Measurements from ENCODE around the gene GPN2.

GPN2 gene

DNA sequence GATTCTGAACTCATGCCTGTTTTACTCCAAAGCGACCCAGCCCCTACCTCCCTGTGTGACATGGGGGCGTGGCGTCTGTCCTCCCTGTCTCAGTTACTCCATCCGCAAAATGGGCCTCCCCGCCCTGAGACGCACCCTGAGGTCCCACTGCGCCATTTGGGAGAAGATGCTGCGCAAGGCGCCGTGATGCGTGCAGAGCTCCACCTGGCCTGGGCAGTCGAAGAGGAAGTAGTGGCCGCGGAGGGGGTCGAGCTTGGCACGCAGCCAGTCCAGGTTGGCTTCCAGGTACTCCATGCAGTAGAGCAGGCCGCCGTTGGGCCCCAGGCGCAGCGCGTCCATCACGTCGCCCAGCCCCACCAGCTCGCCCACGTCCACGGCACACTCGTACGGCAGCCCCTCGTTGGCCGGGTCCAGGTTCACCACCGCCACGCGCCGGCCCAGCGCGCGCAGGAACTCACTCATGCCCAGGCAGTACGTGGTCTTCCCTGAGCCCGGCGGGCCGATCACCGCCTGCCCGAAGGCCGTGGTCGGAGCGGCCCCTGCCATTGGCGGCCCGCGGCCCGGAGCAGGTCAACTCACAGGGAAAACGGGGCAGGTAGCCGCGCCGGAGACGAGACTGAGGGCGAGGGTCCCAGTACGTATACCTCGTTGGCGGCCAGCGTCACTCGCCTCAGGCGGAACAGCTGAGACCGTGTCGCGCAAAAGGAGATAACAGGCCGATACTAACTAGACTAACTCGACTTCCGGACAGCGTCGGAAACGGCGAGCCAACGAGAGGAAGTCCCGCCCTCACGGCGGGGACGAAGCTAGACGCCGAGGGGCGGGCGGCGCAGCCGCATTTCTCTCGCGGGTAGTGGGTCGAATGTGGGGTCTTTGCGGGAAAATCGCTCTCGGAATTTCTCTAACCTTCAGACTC, at the start of gene GPN2:
GPN2 (minus strand) TSS at position 733 of the 916 bp plus-strand sequence; CDS start at position 546, 187 bp downstream.
- Histone ChIP-seq H3K36me3 (ENCODE audit: control insufficient read depth in 2 of 2, insufficient read depth in 1 of 2, low read length in 2 of 2) (peaks cover 21 to 83% of the 10 kb centered on the region in 2 experiments), H3K4me3 (ENCODE audit: low read depth, low read length) (peak within 1 kb of the TSS; percentile 74), H3K27ac (ENCODE audit: extremely low read depth, low read depth, low read length) (peak within 1 kb of the TSS; percentile 73), H3K4me1 (ENCODE audit: control insufficient read depth, insufficient read depth, low read length) (no peaks in the 10 kb centered on the region), H3K9me3 (ENCODE audit: control insufficient read depth, insufficient read depth, low read depth, low read length) (no peaks in the 10 kb centered on the region)
- ChIA-PET CTCF (interaction anchor here (0.5 to 1.5 kb wide), 6 partner anchors 10 to 780 kb away, joined by 3 to 5 read pairs (median 3); partner anchors contain the start of gene GPATCH3), POLR2A (interaction anchor here (0.6 to 3.1 kb wide), 23 partner anchors 8 to 1025 kb away, joined by 3 to 53 read pairs (median 4); partner anchors contain the start of genes GPATCH3, NUDC and TRNP1)
- peak; percentile 30; the same call in 1 of the 2 replicates for TF ChIP-seq ZNF692 (tag by site-specific recombination; IDR thresholded peaks at IDR 0.05)
- TF ChIP-seq ZNF184 (tag by site-specific recombination; IDR thresholded peaks at IDR 0.05), result no peak
- TF ChIP-seq ZSCAN18 (tag by site-specific recombination; IDR thresholded peaks at IDR 0.05), result no peak
- no peak for TF ChIP-seq ZNF624 (tag by site-specific recombination; IDR thresholded peaks at IDR 0.05)
- TF ChIP-seq ZNF830 (tag by site-specific recombination; IDR thresholded peaks at IDR 0.05; ENCODE audit: low read depth), result no peak
- peak; percentile 72; the same call in 1 of the 2 replicates for TF ChIP-seq BCL11B (tag by site-specific recombination; IDR thresholded peaks at IDR 0.05; ENCODE audit: low read depth)
- TF ChIP-seq, protein P1, sequence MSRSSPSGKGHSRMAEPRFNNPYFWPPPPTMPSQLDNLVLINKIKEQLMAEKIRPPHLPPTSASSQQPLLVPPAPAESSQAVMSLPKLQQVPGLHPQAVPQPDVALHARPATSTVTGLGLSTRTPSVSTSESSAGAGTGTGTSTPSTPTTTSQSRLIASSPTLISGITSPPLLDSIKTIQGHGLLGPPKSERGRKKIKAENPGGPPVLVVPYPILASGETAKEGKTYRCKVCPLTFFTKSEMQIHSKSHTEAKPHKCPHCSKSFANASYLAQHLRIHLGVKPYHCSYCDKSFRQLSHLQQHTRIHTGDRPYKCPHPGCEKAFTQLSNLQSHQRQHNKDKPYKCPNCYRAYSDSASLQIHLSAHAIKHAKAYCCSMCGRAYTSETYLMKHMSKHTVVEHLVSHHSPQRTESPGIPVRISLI (tag by site-specific recombination; IDR thresholded peaks at IDR 0.05), result no peak
- TF ChIP-seq RBAK (tag by site-specific recombination; IDR thresholded peaks at IDR 0.05), result no peak
- peak; percentile 99 for TF ChIP-seq ZNF335 (tag by site-specific recombination; conservative IDR thresholded peaks at IDR 0.05)
- no peak for TF ChIP-seq ZNF274 (IDR thresholded peaks at IDR 0.05; ENCODE audit: low read length)
- no peak for TF ChIP-seq ZNF274 (tag by site-specific recombination; IDR thresholded peaks at IDR 0.05; ENCODE audit: borderline replicate concordance)
- TF ChIP-seq ZNF670 (tag by site-specific recombination; IDR thresholded peaks at IDR 0.05; ENCODE audit: low read depth), result no peak
- no peak for TF ChIP-seq KLF7 (tag by site-specific recombination; IDR thresholded peaks at IDR 0.05; ENCODE audit: borderline replicate concordance)
- no peak for TF ChIP-seq ZNF280D (tag by site-specific recombination; IDR thresholded peaks at IDR 0.05)
- no peak for TF ChIP-seq BCL6B (tag by site-specific recombination; IDR thresholded peaks at IDR 0.05)
- TF ChIP-seq ZBTB17 (tag by site-specific recombination; IDR thresholded peaks at IDR 0.05), result peak; percentile 76; the same call in 1 of the 2 replicates
- TF ChIP-seq, protein P2, sequence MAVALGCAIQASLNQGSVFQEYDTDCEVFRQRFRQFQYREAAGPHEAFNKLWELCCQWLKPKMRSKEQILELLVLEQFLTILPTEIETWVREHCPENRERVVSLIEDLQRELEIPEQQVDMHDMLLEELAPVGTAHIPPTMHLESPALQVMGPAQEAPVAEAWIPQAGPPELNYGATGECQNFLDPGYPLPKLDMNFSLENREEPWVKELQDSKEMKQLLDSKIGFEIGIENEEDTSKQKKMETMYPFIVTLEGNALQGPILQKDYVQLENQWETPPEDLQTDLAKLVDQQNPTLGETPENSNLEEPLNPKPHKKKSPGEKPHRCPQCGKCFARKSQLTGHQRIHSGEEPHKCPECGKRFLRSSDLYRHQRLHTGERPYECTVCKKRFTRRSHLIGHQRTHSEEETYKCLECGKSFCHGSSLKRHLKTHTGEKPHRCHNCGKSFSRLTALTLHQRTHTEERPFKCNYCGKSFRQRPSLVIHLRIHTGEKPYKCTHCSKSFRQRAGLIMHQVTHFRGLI (tag by site-specific recombination; IDR thresholded peaks at IDR 0.05), result peak; percentile 69; the same call in 1 of the 2 replicates
- peak; percentile 16; the same call in 1 of the 2 replicates for TF ChIP-seq KLF16 (tag by site-specific recombination; IDR thresholded peaks at IDR 0.05)
- no peak for TF ChIP-seq ZNF169 (tag by site-specific recombination; IDR thresholded peaks at IDR 0.05)
- peak; percentile 26; the same call in 1 of the 2 replicates for TF ChIP-seq ZNF76 (tag by site-specific recombination; IDR thresholded peaks at IDR 0.05; ENCODE audit: borderline replicate concordance, low read depth)
- TF ChIP-seq SP3 (tag by site-specific recombination; IDR thresholded peaks at IDR 0.05), result peak; percentile 44
- TF ChIP-seq BCL11A (tag by site-specific recombination; IDR thresholded peaks at IDR 0.05; ENCODE audit: low read depth), result no peak
- peak; percentile 49; the same call in 1 of the 2 replicates for TF ChIP-seq ZNF843 (tag by site-specific recombination; IDR thresholded peaks at IDR 0.05)
- TF ChIP-seq ZNF48 (tag by site-specific recombination; IDR thresholded peaks at IDR 0.05), result no peak
- TF ChIP-seq ZSCAN4 (tag by site-specific recombination; IDR thresholded peaks at IDR 0.05), result no peak

Data from HEK293 (cell line).